ENCODE results near the gene MAIP1. TPM values are rescaled to one million over a fixed set of nuclear protein-coding genes. Genes with fewer than 3 reads are reported as not detected.

MAIP1 gene
- total RNA-seq, 1 donor from 2014 or later, result 13.8 TPM

- Mint-ChIP-seq H3K9me3 (ENCODE audit: unreplicated experiment) (no peaks in the 10 kb centered on the region), H3K27me3 (ENCODE audit: unreplicated experiment) (no peaks in the 10 kb centered on the region), H3K27ac (ENCODE audit: unreplicated experiment) (no peak overlapping the region), H3K36me3 (ENCODE audit: unreplicated experiment) (peaks cover 17% of the 10 kb centered on the region), H3K4me1 (ENCODE audit: unreplicated experiment) (no peaks in the 10 kb centered on the region), H3K4me3 (ENCODE audit: unreplicated experiment) (no peak overlapping the region)
- no peak for DNase-seq (ENCODE audit: extremely low spot score, unreplicated experiment)
- TF ChIP-seq CTCF (IDR thresholded peaks at IDR 0.05), result no peak
These were observed 12.7 kb downstream of the MAIP1 start for GRCh38 chr2:199968126-199968525.

- peaks cover 7% of the 10 kb centered on the region for H3K36me3 Mint-ChIP-seq (ENCODE audit: unreplicated experiment)
- H3K4me1 Mint-ChIP-seq (ENCODE audit: unreplicated experiment), result peaks cover 4% of the 10 kb centered on the region
- no peak overlapping the region for H3K27ac Mint-ChIP-seq (ENCODE audit: unreplicated experiment)
- DNase-seq (ENCODE audit: extremely low spot score, unreplicated experiment), result no peak
- H3K4me3 Mint-ChIP-seq (ENCODE audit: unreplicated experiment), result no peak overlapping the region
- H3K27me3 Mint-ChIP-seq (ENCODE audit: unreplicated experiment), result no peaks in the 10 kb centered on the region
- TF ChIP-seq CTCF (IDR thresholded peaks at IDR 0.05), result no peak
- H3K9me3 Mint-ChIP-seq (ENCODE audit: unreplicated experiment), result peaks cover 7% of the 10 kb centered on the region
These were observed 16.8 kb downstream of the MAIP1 start for GRCh38 chr2:199972088-199972626.

- Mint-ChIP-seq H3K9me3 (ENCODE audit: unreplicated experiment) (peaks cover 7% of the 10 kb centered on the region), H3K4me3 (ENCODE audit: unreplicated experiment) (no peak overlapping the region), H3K4me1 (ENCODE audit: unreplicated experiment) (peaks cover 14% of the 10 kb centered on the region), H3K27me3 (ENCODE audit: unreplicated experiment) (no peaks in the 10 kb centered on the region), H3K36me3 (ENCODE audit: unreplicated experiment) (peaks cover 2% of the 10 kb centered on the region), H3K27ac (ENCODE audit: unreplicated experiment) (no peak overlapping the region)
- TF ChIP-seq CTCF (IDR thresholded peaks at IDR 0.05), result peak; percentile 71
- DNase-seq (ENCODE audit: extremely low spot score, unreplicated experiment), result no peak
These were observed 18.3 kb downstream of the MAIP1 start for GRCh38 chr2:199973703-199974102.

GRCh38 chr2:199975273-199975895 lies 20.0 kb downstream of the MAIP1 start:
- no peak for DNase-seq (ENCODE audit: extremely low spot score, unreplicated experiment)
- H3K4me3 Mint-ChIP-seq (ENCODE audit: unreplicated experiment), result no peak overlapping the region
- peaks cover 7% of the 10 kb centered on the region for H3K9me3 Mint-ChIP-seq (ENCODE audit: unreplicated experiment)
- H3K36me3 Mint-ChIP-seq (ENCODE audit: unreplicated experiment), result no peaks in the 10 kb centered on the region
- no peak for TF ChIP-seq CTCF (IDR thresholded peaks at IDR 0.05)
- no peaks in the 10 kb centered on the region for H3K27me3 Mint-ChIP-seq (ENCODE audit: unreplicated experiment)
- H3K4me1 Mint-ChIP-seq (ENCODE audit: unreplicated experiment), result peaks cover 22% of the 10 kb centered on the region
- H3K27ac Mint-ChIP-seq (ENCODE audit: unreplicated experiment), result no peak overlapping the region

- no peak for TF ChIP-seq CTCF (IDR thresholded peaks at IDR 0.05)
- no peaks in the 10 kb centered on the region for H3K36me3 Mint-ChIP-seq (ENCODE audit: unreplicated experiment)
- no peaks in the 10 kb centered on the region for H3K27me3 Mint-ChIP-seq (ENCODE audit: unreplicated experiment)
- H3K4me3 Mint-ChIP-seq (ENCODE audit: unreplicated experiment), result no peak overlapping the region
- H3K4me1 Mint-ChIP-seq (ENCODE audit: unreplicated experiment), result peaks cover 28% of the 10 kb centered on the region
- H3K9me3 Mint-ChIP-seq (ENCODE audit: unreplicated experiment), result peaks cover 7% of the 10 kb centered on the region
- peak overlapping the region; percentile 25 for H3K27ac Mint-ChIP-seq (ENCODE audit: unreplicated experiment)
- DNase-seq (ENCODE audit: extremely low spot score, unreplicated experiment), result no peak
These were observed 22.6 kb downstream of the MAIP1 start for GRCh38 chr2:199977984-199978415.
